Chondrocyte (in vitro differentiated cells): ENCODE measurements around the gene CNNM4. TPM values are rescaled to one million over a fixed set of nuclear protein-coding genes. Genes with fewer than 3 reads are reported as not detected.

Source experiments
- DNase-seq: peaks from one replicate; pipeline ENCODE4 v3.0.0; 2021; ENCODE audit warnings: mixed read lengths, low spot score
- H3K27ac Mint-ChIP-seq: one replicate; pipeline ENCODE4 v1.8.0; 2021; ENCODE audit warnings: mild to moderate bottlenecking, moderate library complexity, mixed read lengths; ENCODE audit not compliant: unreplicated experiment
- H3K27me3 Mint-ChIP-seq: 2 replicates; pipeline ENCODE4 v1.8.0; 2021; ENCODE audit warnings: low read depth, mixed read lengths
- H3K36me3 Mint-ChIP-seq: 2 replicates; pipeline ENCODE4 v1.8.0; 2021; ENCODE audit warnings: low read depth, mixed read lengths
- H3K4me1 Mint-ChIP-seq: 2 replicates; pipeline ENCODE4 v1.8.0; 2021; ENCODE audit warnings: low read depth, mild to moderate bottlenecking, mixed read lengths
- H3K4me3 Mint-ChIP-seq: one replicate; pipeline ENCODE4 v1.8.0; 2021; ENCODE audit warnings: mild to moderate bottlenecking, moderate library complexity, mixed read lengths; ENCODE audit not compliant: unreplicated experiment
- H3K9me3 Mint-ChIP-seq: 2 replicates; pipeline ENCODE4 v1.8.0; 2021; ENCODE audit warnings: low read depth, mixed read lengths
- CTCF ChIP-seq: fragments of 200-600 bp; sonication (generic); IDR thresholded peaks from 2 replicates; pipeline ENCODE4 v1.5.0; 2021; ENCODE audit warnings: antibody characterized with exemption, mild to moderate bottlenecking, moderate library complexity
- total RNA-seq: library from RNA; stranded (reverse); gene quantifications from 3 replicates; pipeline ENCODE4 v1.2.1, GENCODE V29; 2021

CNNM4 gene
- total RNA-seq, 1 donor from 2014 or later: 7.6 TPM

DNA sequence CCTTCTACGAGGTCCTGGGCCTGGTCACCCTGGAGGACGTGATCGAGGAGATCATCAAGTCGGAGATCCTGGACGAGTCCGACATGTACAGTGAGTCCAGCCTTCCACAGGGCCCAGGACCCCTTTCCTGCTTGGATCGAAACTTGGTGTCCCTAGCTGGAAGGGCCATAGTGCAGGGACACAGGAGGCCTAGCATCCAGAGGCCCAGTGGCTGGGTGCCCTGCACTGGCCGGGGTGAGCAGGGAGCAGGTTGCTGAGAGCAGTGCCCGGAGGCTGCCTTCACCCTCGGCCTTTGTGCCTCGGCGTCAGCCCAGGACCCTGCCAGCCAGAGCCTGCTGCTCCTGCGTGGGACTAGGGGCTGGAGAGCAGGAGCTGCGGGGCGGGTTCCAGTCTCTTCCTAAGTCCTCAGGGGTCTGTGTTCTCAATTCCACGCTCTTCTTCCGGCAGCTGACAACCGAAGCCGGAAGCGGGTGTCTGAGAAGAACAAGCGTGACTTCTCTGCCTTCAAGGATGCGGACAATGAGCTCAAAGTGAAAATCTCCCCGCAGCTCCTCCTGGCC, 36.4 kb downstream of the CNNM4 start:
- Mint-ChIP-seq H3K36me3 (no peaks in the 10 kb centered on the region), H3K4me3 (no peak overlapping the region), H3K4me1 (no peaks in the 10 kb centered on the region), H3K27ac (no peak overlapping the region), H3K9me3 (no peaks in the 10 kb centered on the region), H3K27me3 (no peaks in the 10 kb centered on the region)
- TF ChIP-seq CTCF: no peak
- no peak for DNase-seq

DNA sequence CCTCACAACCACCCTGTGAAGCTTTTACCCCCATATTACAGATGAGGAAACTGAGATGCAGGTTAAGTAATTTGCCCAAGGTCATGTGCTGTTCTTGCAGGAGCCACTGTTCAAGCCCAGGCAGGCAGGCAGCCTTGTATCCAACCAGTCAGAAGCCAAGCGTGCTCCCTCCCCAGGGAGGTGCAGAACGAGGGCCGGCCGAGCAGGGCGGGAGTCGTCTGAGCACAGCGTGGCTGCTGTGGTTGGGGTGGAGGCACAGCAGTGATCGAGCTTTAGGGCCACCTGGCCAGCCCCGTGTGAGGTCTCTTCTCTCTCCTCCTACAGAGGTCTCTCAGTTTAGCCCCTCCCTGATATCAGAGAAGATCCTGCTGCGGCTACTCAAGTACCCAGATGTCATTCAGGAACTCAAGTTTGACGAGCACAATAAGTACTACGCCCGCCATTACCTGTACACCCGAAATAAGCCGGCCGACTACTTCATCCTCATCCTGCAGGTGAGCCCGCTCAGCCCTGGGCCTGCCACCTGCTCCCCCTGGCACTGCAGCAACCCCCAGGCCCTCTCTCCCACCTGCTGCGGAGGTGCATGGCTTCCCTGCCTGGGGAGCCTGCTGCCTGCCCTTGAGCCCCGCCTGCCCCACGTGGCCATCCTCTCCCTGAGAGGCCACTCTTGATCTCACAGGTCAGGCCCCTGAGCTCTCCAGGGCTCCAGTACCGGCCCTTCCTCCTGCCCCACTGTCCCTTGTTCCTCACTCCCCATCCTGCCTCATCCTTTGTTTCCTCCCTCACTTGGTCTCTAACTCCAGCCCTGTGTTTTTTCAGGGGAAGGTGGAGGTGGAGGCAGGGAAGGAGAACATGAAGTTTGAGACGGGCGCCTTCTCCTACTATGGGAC, 38.3 kb downstream of the CNNM4 start:
- H3K9me3 Mint-ChIP-seq: no peaks in the 10 kb centered on the region
- H3K27me3 Mint-ChIP-seq: no peaks in the 10 kb centered on the region
- no peak for TF ChIP-seq CTCF

DNA sequence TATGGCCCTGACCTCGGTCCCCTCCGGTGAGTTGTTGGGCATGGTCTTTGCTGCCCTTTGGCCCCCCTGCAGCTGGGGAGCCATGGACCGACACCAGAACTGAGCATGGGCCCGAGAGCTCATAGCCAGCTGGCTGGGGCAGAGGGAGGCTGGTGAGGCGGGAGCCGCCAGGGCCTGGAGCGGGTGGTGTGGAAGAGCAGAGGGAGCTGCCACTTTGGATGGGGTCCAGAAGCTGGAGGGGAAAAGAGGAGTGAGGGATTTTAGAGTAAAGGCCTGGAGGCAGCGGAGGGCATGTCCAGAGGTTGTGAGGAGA, 38.9 kb downstream of the CNNM4 start:
- no peak for TF ChIP-seq CTCF
- Mint-ChIP-seq H3K36me3 (no peaks in the 10 kb centered on the region), H3K27me3 (no peaks in the 10 kb centered on the region), H3K9me3 (no peaks in the 10 kb centered on the region), H3K4me3 (no peak overlapping the region), H3K27ac (no peak overlapping the region), H3K4me1 (no peaks in the 10 kb centered on the region)
- DNase-seq: no peak

More for the DNA sequence above, 38.3 kb downstream of the CNNM4 start:
- Mint-ChIP-seq H3K4me1 (no peaks in the 10 kb centered on the region), H3K36me3 (no peaks in the 10 kb centered on the region), H3K4me3 (no peak overlapping the region), H3K27ac (no peak overlapping the region)
- no peak for DNase-seq

DNA sequence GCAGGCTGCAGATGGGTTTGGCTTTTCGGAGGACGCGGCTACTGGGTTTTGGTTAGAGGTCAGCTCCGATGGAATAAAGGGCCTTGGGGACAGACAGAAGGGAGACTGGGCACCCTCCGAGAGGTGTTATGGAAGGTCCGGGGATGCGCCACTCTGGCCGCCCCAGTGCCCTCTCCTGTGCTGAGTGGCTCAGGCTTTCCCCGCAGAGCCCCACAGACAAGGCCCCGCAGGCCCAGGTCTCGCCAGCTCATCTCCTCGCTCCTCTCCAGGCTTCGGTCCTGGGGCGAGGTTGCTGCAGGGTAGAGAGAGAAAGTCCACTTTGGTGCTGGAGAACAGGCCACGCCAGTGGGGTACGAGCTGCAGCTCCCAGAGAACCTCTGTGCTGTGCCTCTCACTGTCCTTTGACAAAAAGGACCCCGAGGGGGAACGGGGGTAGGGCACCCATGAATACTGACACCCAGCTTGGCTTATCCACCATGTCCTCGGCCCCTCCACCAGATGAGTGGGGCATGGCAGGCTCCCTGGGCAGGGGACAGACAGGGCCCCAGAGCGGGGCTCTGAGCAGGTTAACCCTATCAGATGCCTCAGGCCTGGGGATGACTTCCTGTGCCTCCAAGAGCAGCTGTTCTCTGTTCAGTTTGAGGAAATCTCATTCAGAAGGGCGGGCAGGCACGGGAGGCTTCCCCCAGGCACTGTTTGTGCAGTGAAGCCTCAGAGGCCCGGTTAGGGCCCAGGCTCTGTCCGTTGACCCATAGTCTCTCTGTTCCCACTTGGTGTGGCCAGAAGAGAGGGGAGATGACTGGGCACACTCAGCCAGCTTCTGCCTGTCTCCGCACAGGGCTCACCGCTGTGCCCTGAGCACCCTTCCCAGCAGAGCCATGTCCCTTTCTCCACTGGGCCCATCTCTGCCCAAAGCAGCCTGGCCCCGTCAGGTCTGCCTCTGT, 39.6 kb downstream of the CNNM4 start:
- Mint-ChIP-seq H3K4me3 (no peak overlapping the region), H3K36me3 (no peaks in the 10 kb centered on the region), H3K27ac (no peak overlapping the region), H3K9me3 (no peaks in the 10 kb centered on the region), H3K27me3 (no peaks in the 10 kb centered on the region), H3K4me1 (no peaks in the 10 kb centered on the region)
- no peak for TF ChIP-seq CTCF
- DNase-seq: no peak
